Renal cortical epithelial cell (primary cell): ENCODE data around the gene XPC. TPM values are rescaled to one million over a fixed set of nuclear protein-coding genes. Genes with fewer than 3 reads are reported as not detected.
"Not testable (repeated sequence)": the region's sequence is repeated elsewhere in the genome, so short reads cannot be mapped to it uniquely, and the experiment has no call there.

ENCODE experiments used
- DNase-seq: peaks from one replicate; pipeline ENCODE4 v3.0.0-alpha.2; 2011; ENCODE audit warnings: low read depth
- total RNA-seq: library from RNA; depleted of rRNA; stranded (reverse); fragments of >200 nt; gene quantifications from 2 replicates; pipeline ENCODE4 v1.2.3, GENCODE V29; 2014

The XPC gene
- total RNA-seq, 1 donor from 2014 or later, result 135 TPM

DNA sequence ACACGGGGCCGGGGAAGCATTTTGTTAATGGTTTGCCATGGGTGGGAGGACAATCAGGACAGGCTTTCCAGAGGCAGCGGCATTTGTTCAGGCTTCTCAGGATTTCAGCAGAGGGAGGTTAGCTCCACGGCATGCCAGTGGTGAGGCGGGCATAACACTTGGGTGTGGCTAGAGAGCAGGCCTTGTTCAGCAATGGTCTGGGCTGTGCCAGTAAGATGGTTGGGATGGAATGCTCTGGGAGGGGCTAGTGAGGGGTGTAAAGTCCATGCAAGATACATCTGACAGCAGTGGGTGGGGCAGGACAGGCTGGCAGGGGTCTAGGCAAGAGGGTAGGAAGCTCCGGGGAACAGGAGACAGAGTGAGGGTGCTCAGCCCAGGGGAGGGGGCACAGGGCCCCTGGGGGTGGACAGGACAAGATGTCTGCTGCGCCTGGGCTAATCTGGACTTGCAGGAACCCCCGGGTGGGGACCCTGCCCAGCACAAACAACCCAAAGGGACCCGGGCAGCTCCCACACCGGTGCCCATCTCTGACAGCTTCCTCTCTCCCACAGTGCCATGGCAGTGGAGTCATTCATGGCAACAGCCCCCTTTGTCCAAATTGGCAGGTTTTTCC lies 45.1 kb downstream of the XPC start:
- DNase-seq, result peak; percentile 42

DNA sequence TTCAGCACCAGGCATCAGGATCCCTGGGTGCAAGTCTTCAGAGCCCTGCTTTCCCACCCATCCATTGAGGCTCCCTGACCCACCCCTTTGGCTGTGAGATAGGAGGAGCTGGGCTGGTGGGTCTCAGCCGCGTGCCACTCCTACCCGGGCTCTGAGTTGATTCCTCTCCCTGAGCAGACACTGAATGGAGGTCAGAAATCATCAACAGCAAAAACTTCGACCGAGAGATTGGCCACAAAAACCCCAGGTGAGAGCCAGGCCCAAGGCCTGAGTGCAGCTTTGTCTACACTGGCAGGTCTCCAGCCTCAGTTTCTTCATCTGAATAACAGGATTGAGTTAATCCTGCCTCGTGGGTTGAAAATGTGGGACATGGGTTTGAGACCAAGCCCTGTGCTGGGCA lies 45.7 kb downstream of the XPC start:
- no peak for DNase-seq

GRCh38 chr3:14132120-14132519 lies 46.3 kb downstream of the XPC start:
- DNase-seq, result no peak

DNA sequence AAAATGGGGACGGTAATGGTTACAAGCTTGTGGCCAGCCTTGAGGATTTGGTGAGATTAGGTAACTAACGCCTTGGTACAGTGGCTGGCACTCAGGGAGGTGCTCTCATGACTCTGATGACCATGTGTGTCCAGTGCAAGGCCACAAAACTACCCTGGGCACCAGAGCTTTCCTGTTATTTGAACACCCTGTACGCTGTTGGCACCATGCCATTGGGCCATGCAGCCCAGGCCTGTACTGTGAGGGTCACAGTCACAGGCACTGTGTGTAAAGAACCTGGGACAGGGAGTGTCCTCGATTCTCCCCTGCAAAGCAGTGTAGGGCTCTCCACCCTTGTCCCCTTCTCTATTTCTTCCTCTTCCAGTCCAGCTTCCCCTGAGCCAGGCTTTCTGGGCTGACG lies 47.3 kb downstream of the XPC start:
- DNase-seq, result no peak

DNA sequence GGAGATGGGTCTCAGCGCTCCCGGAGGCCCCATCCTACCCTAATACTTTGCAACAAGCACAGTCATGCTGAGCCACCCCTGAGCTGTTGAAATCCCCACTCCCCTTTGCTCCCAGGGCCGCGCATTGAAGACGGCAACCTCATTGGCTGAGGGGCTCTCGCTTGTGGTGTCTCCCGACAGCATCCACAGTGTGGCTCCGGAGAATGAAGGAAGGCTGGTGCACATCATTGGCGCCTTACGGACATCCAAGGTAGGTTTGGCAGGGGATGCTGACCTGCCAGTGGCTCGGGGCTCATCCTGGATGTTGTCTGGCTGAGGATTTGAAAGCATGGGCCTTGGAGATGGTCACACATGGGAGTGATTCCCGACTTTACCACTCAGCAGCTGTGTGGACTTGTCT lies 47.7 kb downstream of the XPC start:
- no peak for DNase-seq

- DNase-seq, result no peak
These were observed 48.2 kb downstream of the XPC start for GRCh38 chr3:14130230-14130629.

GRCh38 chr3:14129296-14129695 lies 49.1 kb downstream of the XPC start:
- no peak for DNase-seq

DNA sequence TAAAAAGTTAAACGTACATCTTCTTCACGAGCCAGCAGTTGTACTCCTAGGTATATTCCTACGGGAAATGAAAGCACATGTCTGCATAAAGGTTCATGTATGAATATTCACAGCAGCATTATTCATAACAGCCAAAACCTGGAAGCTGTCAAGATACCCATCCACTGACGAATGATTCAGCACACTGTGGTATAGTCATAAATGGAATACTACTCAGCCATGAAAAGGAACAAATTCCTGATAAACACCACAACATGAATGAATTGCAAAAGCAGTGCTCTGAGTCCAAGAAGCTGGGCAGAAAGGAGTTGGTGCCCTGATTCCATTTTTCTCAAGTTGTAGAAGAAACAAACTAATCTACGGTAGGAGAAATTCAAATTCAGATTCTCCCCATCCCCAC lies 49.7 kb downstream of the XPC start:
- no peak for DNase-seq

DNA sequence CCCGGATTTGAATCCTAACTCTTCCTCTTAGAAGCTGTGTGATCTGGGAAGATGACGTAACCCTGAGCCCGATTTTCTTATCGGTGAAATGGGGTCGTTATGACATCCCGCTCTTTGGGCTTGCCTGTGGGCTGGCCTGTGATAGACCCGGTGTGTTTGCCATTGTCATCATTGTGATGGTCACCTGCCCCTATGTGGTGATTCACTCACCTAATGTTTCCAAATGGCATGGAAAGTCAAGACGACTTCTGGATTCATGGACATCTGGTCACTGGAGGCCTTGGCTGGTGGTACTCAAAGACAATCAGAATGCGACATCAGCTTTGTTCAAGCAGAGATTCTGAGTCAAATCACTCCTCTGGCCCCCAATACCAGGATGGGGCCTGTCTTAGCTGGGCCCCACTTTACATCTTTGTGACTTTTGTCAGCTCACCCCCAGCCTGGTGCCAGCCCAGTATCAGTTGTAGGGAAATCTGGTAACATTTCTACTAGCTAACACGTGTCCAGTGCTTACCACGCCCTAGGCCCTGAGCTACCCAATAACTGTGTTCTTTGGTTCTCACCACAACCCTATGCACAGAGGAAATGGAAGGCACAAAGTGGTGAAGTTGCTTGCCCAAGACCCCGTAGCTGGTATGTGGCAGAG lies 50.8 kb downstream of the XPC start:
- no peak for DNase-seq

GRCh38 chr3:14126887-14127505 lies 51.4 kb downstream of the XPC start:
- DNase-seq, result no peak

DNA sequence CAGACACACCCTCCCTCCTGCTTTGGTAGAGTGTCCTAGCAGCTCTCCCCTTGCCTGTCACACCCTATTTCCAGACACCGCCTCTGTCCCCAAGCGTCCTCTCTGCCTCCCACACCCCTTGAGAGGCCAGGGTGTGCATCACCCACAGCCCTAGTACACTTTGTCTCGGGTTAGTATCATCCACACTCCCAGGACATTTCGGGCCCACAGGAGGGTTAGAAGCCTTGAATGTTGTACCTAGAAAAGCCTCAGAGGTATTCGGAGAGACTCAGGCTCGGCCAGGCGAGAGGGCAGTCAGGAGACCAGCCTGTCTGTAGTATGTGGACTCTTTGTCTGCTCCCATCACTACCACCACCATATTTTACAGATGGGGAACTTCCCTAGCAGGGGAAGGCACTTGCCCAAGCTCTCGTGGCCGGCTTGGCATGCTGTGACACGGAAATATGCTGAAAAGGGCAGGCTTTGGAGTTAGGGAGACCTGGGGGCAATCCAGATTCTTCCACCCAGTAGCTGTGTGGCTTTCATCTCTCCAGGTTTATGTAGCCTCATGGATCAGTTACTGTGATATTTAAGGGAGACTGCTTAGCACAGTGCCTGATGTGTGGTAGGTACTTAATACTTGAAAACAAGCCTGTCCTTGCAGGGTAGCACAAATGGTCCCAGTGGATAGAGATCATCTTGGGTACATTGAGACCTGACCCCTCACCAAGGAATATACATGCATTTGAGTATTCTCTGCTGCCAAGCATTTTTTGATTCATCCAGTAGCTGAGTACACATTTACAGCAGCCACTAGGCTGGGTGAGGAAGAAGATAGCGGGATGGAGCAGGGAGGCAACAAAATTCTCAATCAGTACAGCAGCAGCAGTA lies 52.1 kb downstream of the XPC start:
- no peak for DNase-seq

DNA sequence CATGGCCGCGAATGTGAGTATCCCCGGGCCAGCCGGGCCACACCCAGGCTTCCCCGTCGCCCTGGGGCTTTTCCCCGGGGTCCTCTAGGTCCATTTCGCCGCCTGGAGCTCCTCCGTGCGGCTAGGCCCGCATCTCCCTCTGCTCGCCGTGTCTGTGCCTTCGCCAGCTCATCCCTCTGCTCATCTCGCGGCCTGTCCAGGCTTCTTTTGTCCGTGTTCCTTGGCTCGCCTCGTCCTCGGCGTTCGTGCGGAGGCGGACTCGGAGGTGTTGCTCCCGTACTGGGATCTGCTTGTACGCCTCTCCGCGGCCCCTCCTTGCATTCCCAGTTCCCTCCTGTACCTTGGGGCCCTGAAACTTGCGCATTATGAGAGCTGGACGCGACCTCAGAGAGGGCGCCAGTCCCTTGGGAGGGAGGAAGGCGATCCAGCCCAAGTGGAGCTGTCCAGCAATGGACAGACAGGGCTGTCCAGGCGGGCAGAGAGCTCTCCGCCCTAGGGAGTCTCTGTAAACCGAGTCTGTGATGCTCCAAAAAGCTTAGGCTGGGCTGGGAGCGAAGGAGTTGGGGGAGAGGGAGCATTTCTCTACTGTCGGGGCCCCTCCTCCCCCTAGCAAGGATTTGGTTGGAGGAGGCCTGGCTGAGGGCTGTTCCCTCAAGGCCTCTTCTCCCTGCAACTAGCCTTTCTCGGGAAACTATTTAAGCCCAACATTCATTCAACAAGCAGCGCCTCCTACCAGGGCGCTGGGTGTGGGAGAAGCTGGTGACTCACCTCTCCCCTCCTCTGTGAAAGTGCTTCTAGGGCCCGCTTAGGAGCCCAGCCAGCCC lies 53.0 kb downstream of the XPC start:
- DNase-seq, result peak; percentile 93

- DNase-seq, result peak; percentile 99
These were observed 53.7 kb downstream of the XPC start, which contains the start of the genes CHCHD4 and TMEM43 for GRCh38 chr3:14124615-14125192. Gene CHCHD4 (minus strand): TSS chr3:14124870. CDS start chr3:14124676, 194 bp downstream. Gene TMEM43 (plus strand): TSS chr3:14125052. CDS start chr3:14125194, 142 bp downstream.

DNA sequence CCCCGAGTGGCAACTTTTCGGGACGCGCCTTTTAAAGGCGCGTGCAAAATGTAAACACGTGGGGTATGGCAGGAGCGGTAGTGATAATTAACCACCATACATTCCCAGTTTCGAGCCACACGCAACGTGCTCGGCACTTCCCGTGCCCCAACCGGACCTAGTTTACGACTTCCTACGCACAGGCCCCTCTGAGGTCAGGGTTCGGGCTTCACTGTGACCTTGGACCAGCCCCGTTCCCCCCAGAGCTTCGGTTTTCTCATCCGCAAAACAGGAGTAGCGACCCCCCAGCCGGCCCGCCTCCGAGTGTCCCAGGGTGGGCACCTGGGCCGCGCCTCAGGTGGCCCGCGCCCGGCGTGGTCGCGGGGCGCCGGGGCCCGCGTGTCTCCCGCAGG lies 54.2 kb downstream of the XPC start:
- no peak for DNase-seq

DNA sequence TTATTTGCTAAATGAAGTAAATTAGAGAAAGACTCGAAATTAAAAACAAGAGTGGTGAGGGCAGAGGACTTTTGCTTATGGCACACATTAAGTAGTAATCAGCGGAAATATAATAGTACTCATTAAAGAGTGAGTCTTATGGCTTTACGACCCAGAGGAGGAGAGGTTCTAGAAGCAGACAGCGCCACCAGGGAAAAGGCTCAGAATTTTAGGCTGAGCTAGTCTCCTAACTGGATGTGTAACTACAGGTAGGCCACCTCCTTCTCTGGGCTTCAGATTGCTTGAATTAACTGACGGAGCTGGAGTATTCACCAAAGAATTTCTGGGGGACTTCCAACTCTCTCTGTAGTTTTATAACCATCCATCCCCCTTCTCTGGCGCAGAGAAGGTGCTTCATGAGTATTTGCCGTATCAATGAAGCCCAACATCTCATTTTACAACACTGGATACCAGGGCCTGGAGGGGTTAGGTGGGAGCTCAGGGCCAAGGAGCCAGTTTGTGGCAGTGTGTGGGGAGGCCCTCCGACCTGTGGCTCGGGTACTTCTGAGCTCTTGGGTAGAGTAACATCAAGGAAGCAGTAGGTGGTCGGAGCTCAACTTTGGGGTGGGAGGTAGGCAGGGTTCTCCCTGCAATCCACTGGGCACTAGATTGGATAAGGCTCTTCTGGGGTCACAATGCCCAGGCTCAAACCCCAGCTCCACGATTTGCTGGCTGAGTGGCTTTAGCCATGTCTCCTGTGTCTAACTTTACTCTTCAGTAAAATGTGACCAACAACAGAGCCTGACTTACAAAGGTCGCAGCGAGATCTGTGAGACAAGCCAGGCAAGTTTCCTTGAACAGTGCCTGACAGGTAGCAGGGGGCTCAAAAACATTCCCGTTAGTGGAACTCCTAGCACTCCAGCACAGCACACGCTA lies 54.8 kb downstream of the XPC start:
- peak; percentile 22 for DNase-seq

DNA sequence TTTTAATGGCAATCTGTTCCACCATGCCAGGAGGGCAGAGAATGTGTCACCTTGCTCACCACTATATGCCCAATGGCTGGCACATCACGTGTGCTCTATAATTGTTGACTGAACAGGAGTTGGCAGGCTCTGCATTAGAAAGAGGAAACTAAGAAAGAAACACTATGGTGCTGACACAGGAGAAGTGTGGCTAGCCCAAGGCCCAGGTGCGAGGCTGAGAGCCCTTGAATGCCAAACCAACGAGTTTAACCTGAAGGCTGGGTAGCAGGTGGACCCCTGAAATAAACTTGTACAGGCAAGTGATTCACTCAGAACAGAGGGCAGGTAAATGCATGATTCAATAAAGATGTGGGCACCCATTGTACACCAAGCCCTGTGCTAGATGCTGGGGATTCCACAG lies 56.1 kb downstream of the XPC start:
- no peak for DNase-seq

- DNase-seq, result no peak
These were observed 56.5 kb downstream of the XPC start for GRCh38 chr3:14121859-14122258.

DNA sequence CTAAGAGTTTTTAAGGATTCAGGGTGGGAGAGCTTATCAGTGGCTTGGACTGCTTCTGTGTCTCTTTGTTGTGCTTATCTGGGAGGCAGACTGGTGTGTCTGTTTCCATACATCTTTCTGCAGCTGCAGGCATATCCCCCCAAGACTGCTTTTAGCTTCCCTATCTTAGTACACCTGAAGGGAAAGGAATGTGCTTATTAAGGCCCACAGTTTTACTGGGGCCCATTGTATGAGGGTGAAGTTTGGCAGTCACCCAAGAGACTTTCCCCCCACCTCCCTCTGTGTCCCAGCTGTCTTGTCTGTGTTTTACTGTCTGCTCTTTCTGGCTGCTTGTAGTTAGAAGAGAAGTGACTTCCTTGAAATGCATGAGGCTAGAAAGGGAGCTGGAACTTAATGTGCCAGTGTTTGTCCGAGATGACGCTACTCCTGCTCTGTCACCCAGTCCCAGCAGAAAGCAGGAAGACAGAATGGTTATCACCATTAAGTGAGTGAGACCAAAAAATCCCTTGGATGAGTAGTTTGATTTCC lies 57.4 kb downstream of the XPC start:
- not testable (repeated sequence) for DNase-seq

- no peak for DNase-seq
These were observed 58.1 kb downstream of the XPC start for GRCh38 chr3:14120111-14120920.
